Hepatocyte (in vitro differentiated cells): Measurements from ENCODE around the gene CYP4X1.

Source experiments
- EZH2 ChIP-seq: fragments of 200-600 bp; sonication (generic); IDR thresholded peaks from 2 replicates; pipeline ENCODE4 v1.6.1; 2016; ENCODE audit warnings: antibody characterized with exemption, mild to moderate bottlenecking, borderline replicate concordance
- EZH2phosphoT487 ChIP-seq: fragments of 200-600 bp; sonication (generic); IDR thresholded peaks from one replicate; pipeline ENCODE4 v1.6.1; 2018; ENCODE audit warnings: antibody characterized with exemption, mild to moderate bottlenecking, low read depth, moderate library complexity; ENCODE audit not compliant: unreplicated experiment, severe bottlenecking
- TF ChIP-seq, protein P1 (sequence below): fragments of 200-600 bp; sonication (generic); IDR thresholded peaks from 2 replicates; pipeline ENCODE4 v1.5.1; 2016; ENCODE audit warnings: antibody characterized with exemption, mild to moderate bottlenecking; ENCODE audit not compliant: poor library complexity

- TF ChIP-seq, protein P1, sequence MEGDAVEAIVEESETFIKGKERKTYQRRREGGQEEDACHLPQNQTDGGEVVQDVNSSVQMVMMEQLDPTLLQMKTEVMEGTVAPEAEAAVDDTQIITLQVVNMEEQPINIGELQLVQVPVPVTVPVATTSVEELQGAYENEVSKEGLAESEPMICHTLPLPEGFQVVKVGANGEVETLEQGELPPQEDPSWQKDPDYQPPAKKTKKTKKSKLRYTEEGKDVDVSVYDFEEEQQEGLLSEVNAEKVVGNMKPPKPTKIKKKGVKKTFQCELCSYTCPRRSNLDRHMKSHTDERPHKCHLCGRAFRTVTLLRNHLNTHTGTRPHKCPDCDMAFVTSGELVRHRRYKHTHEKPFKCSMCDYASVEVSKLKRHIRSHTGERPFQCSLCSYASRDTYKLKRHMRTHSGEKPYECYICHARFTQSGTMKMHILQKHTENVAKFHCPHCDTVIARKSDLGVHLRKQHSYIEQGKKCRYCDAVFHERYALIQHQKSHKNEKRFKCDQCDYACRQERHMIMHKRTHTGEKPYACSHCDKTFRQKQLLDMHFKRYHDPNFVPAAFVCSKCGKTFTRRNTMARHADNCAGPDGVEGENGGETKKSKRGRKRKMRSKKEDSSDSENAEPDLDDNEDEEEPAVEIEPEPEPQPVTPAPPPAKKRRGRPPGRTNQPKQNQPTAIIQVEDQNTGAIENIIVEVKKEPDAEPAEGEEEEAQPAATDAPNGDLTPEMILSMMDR: no peak
- TF ChIP-seq EZH2 (no peak), EZH2phosphoT487 (no peak)
These were observed 43.7 kb downstream of the CYP4X1 start, which contains the start of gene CYP4Z1 for GRCh38 chr1:47067097-47067594.
